ENCODE results near the gene SUMO3. TPM values are rescaled to one million over a fixed set of nuclear protein-coding genes. Genes with fewer than 3 reads are reported as not detected.

SUMO3 gene
- total RNA-seq, 1 experiment from 2014 or later = 41.4 TPM

GRCh38 chr21:44835647-44835973 is 17.7 kb upstream of the SUMO3 start:
- intact Hi-C loops (cut with micrococcal nuclease; ENCODE audit: unreplicated experiment) = no loop called here

GRCh38 chr21:44834951-44835646 is 17.2 kb upstream of the SUMO3 start:
- Histone ChIP-seq H3K4me3 (ENCODE audit: low read depth in 2 of 2, low read length in 2 of 2) (no peak overlapping the region), H3K9me3 (ENCODE audit: control insufficient read depth, insufficient read depth, low read depth, low read length) (no peaks in the 10 kb centered on the region), H3K4me1 (ENCODE audit: control insufficient read depth, insufficient read depth, low read length) (peaks cover 5% of the 10 kb centered on the region; the same call in 1 of the 2 replicates), H3K36me3 (ENCODE audit: control insufficient read depth, insufficient read depth, low read length) (no peaks in the 10 kb centered on the region), H3K27me3 (ENCODE audit: control insufficient read depth, insufficient read depth, low read length) (no peaks in the 10 kb centered on the region), H3K27ac (ENCODE audit: low read length) (no peak overlapping the region)
- in situ Hi-C loops (cut with HindIII; ENCODE audit: low pct_unique_long_range_greater_than_20kb, low sequenced_read_pairs) = no loop called here
- no peak for ATAC-seq
- CTCF ChIA-PET = no interaction called here
- BruUV-seq (replicated peaks) = no TSS peak
- intact Hi-C loops (cut with micrococcal nuclease; ENCODE audit: unreplicated experiment) = no loop called here
- DNase-seq (ENCODE audit: low read depth, low spot score) = no peak
- POLR2A ChIA-PET = no interaction called here
- TF ChIP-seq TCF7L2 (IDR thresholded peaks at IDR 0.05; ENCODE audit: low read depth, low read length) (no peak), POLR2AphosphoS5 (IDR thresholded peaks at IDR 0.05; ENCODE audit: low read depth, low read length) (no peak), REST (IDR thresholded peaks at IDR 0.05; ENCODE audit: insufficient read depth in 1 of 2, low read depth in 2 of 2, low read length in 1 of 2) (no peak), SIN3A (IDR thresholded peaks at IDR 0.05; ENCODE audit: borderline replicate concordance, insufficient read depth, low read depth, low read length) (no peak), CTCF (IDR thresholded peaks at IDR 0.05) (no peak; the same call in 1 of the 2 replicates)

More at GRCh38 chr21:44835647-44835973, 17.7 kb upstream of the SUMO3 start:
- in situ Hi-C loops (cut with HindIII; ENCODE audit: low pct_unique_long_range_greater_than_20kb, low sequenced_read_pairs) = no loop called here
- POLR2A ChIA-PET = no interaction called here
- H3K36me3 ChIP-seq (ENCODE audit: control insufficient read depth, insufficient read depth, low read length) = no peaks in the 10 kb centered on the region
- H3K4me1 ChIP-seq (ENCODE audit: control insufficient read depth, insufficient read depth, low read length) = peaks cover 5% of the 10 kb centered on the region; the same call in 1 of the 2 replicates
- H3K9me3 ChIP-seq (ENCODE audit: control insufficient read depth, insufficient read depth, low read depth, low read length) = no peaks in the 10 kb centered on the region
- CTCF ChIA-PET = no interaction called here
- no peaks in the 10 kb centered on the region for H3K27me3 ChIP-seq (ENCODE audit: control insufficient read depth, insufficient read depth, low read length)
- TF ChIP-seq TCF7L2 (IDR thresholded peaks at IDR 0.05; ENCODE audit: low read depth, low read length) (no peak), SIN3A (IDR thresholded peaks at IDR 0.05; ENCODE audit: borderline replicate concordance, insufficient read depth, low read depth, low read length) (no peak)
- H3K4me3 ChIP-seq (ENCODE audit: low read depth in 2 of 2, low read length in 2 of 2) = no peak overlapping the region
- no peak for DNase-seq (ENCODE audit: low read depth, low spot score)
- no peak for ATAC-seq
- no TSS peak for BruUV-seq (replicated peaks)
- no peak overlapping the region for H3K27ac ChIP-seq (ENCODE audit: low read length)

- H3K36me3 ChIP-seq (ENCODE audit: control insufficient read depth, insufficient read depth, low read length) = no peaks in the 10 kb centered on the region
- ATAC-seq (no peak), DNase-seq (ENCODE audit: low read depth, low spot score) (no peak)
- in situ Hi-C loops (cut with HindIII; ENCODE audit: low pct_unique_long_range_greater_than_20kb, low sequenced_read_pairs) = no loop called here
- intact Hi-C loops (cut with micrococcal nuclease; ENCODE audit: unreplicated experiment) = no loop called here
- TF ChIP-seq CTCF (IDR thresholded peaks at IDR 0.05) (no peak), SIN3A (IDR thresholded peaks at IDR 0.05; ENCODE audit: borderline replicate concordance, insufficient read depth, low read depth, low read length) (no peak), REST (IDR thresholded peaks at IDR 0.05; ENCODE audit: insufficient read depth in 1 of 2, low read depth in 2 of 2, low read length in 1 of 2) (no peak), TCF7L2 (IDR thresholded peaks at IDR 0.05; ENCODE audit: low read depth, low read length) (no peak), POLR2AphosphoS5 (IDR thresholded peaks at IDR 0.05; ENCODE audit: low read depth, low read length) (no peak)
- H3K27ac ChIP-seq (ENCODE audit: low read length) = no peak overlapping the region
- no peak overlapping the region for H3K4me3 ChIP-seq (ENCODE audit: low read depth in 2 of 2, low read length in 2 of 2)
- H3K4me1 ChIP-seq (ENCODE audit: control insufficient read depth, insufficient read depth, low read length) = peaks cover 5% of the 10 kb centered on the region; the same call in 1 of the 2 replicates
- no peaks in the 10 kb centered on the region for H3K9me3 ChIP-seq (ENCODE audit: control insufficient read depth, insufficient read depth, low read depth, low read length)
- no peaks in the 10 kb centered on the region for H3K27me3 ChIP-seq (ENCODE audit: control insufficient read depth, insufficient read depth, low read length)
- POLR2A ChIA-PET = no interaction called here
- no TSS peak for BruUV-seq (replicated peaks)
- CTCF ChIA-PET = no interaction called here
Observed at GRCh38 chr21:44834231-44834950, 16.5 kb upstream of the SUMO3 start.

All from Panc1 (cell line).